CD4-positive, alpha-beta T cell (primary cell): ENCODE measurements around the gene STX8. TPM values are rescaled to one million over a fixed set of nuclear protein-coding genes. Genes with fewer than 3 reads are reported as not detected.
"Not testable (repeated sequence)": the region's sequence is repeated elsewhere in the genome, so short reads cannot be mapped to it uniquely, and the experiment has no call there.

Experiments
- ATAC-seq: fragments of 200-7000 bp; cut with Tn5 transposase; one replicate; pipeline ENCODE4 v1.10.0; 2022; ENCODE audit warnings: mild to moderate bottlenecking; ENCODE audit not compliant: poor library complexity
- CTCF ChIA-PET: fragments of 350-600 bp; sonication (Branson Sonifier 250); formaldehyde crosslinking; loops from one replicate; lab custom pipeline; 2021; ENCODE audit warnings: antibody characterized with exemption, inconsistent platforms; lab: Charles Lee
- POLR2A ChIA-PET: fragments of 350-600 bp; sonication (Branson Sonifier 250); formaldehyde crosslinking; loops from one replicate; lab custom pipeline; 2021; ENCODE audit warnings: antibody characterized with exemption, inconsistent platforms; lab: Charles Lee
- DNase-seq, 14 experiments: peaks; one replicate each; pipeline ENCODE4 v3.0.0-alpha.2; 2013 to 2020; ENCODE audit warnings: mixed read lengths in 2 of 14
- H3K27ac ChIP-seq, 2 donors: one replicate each; pipeline versions ENCODE4 v1.5.1 to v1.7.0; 2013; ENCODE audit warnings: low read length in 2 of 2, low read depth in 1 of 2, mild to moderate bottlenecking in 1 of 2
- H3K27me3 ChIP-seq, 2 experiments: 1 replicate in 1 of 2; 2 replicates in 1 of 2; pipeline versions ENCODE4 v1.6.1 to v1.7.0; 2013; ENCODE audit warnings: low read length in 2 of 2, control low read depth in 1 of 2, mild to moderate bottlenecking in 1 of 2, moderate library complexity in 1 of 2; ENCODE audit not compliant: insufficient read depth in 2 of 2, control insufficient read depth in 1 of 2
- H3K36me3 ChIP-seq: one replicate; pipeline ENCODE4 v1.6.1; 2013; ENCODE audit warnings: low read length, control low read depth; ENCODE audit not compliant: insufficient read depth
- H3K4me1 ChIP-seq: one replicate; pipeline ENCODE4 v1.6.1; 2013; ENCODE audit warnings: low read length, control low read depth; ENCODE audit not compliant: insufficient read depth
- H3K4me3 ChIP-seq: one replicate; pipeline ENCODE4 v1.5.1; 2013; ENCODE audit warnings: mild to moderate bottlenecking, low read length, moderate library complexity
- H3K9me3 ChIP-seq, 2 experiments: 1 replicate in 1 of 2; 2 replicates in 1 of 2; pipeline versions ENCODE4 v1.6.1 to v1.7.0; 2013; ENCODE audit warnings: low read length in 2 of 2, mild to moderate bottlenecking in 2 of 2, control low read depth in 1 of 2, moderate library complexity in 1 of 2; ENCODE audit not compliant: control insufficient read depth in 1 of 2, insufficient read depth in 1 of 2
- H3K27ac Mint-ChIP-seq: one replicate; pipeline ENCODE4 v1.8.0; 2020; ENCODE audit warnings: mixed read lengths
- H3K27me3 Mint-ChIP-seq: one replicate; pipeline ENCODE4 v1.8.0; 2021; ENCODE audit warnings: mixed read lengths
- H3K36me3 Mint-ChIP-seq: one replicate; pipeline ENCODE4 v1.8.0; 2021; ENCODE audit warnings: low read depth, mixed read lengths
- H3K4me1 Mint-ChIP-seq: one replicate; pipeline ENCODE4 v1.8.0; 2021; ENCODE audit warnings: low read depth, mixed read lengths
- H3K4me3 Mint-ChIP-seq: one replicate; pipeline ENCODE4 v1.8.0; 2020; ENCODE audit warnings: mild to moderate bottlenecking, mixed read lengths
- H3K9me3 Mint-ChIP-seq: one replicate; pipeline ENCODE4 v1.8.0; 2020; ENCODE audit warnings: mixed read lengths
- CTCF ChIP-seq: fragments of 200-600 bp; IDR thresholded peaks from one replicate; pipeline ENCODE4 v1.8.0; 2022; ENCODE audit warnings: antibody characterized with exemption, mild to moderate bottlenecking
- intact Hi-C, 2 experiments: fragments of 100-400 bp; cut with DNase I in 1 of 2; cut with micrococcal nuclease in 1 of 2; formaldehyde crosslinking; loops; one replicate each; pipeline versions ENCODE4 v1.15.1 to v1.9.0; 2023 to 2025; cut with DNase I, micrococcal nuclease
- total RNA-seq, 174 experiments: library from RNA in 2 of 174; stranded (reverse) in 2 of 174; gene quantifications; one replicate each; pipeline ENCODE4 v1.2.3 and lab custom pipeline; 2021 to 2026

The STX8 gene
- total RNA-seq, 2 experiments from 2014 or later, result 52.2 to 63.2 TPM

- no peaks in the 10 kb centered on the region for H3K27me3 ChIP-seq
- no peak for DNase-seq
- ChIA-PET CTCF (no interaction called here), POLR2A (no interaction called here)
- peaks cover 38% of the 10 kb centered on the region for H3K4me1 Mint-ChIP-seq
- no peak overlapping the region for H3K27ac ChIP-seq
- H3K9me3 ChIP-seq, result no peaks in the 10 kb centered on the region
- no peaks in the 10 kb centered on the region for H3K9me3 Mint-ChIP-seq
- peaks cover 18% of the 10 kb centered on the region for H3K36me3 ChIP-seq
- intact Hi-C loops, result loop anchor here in 1 of 2 experiments (10.0 kb wide), 1 partner anchor 1136 kb away; the partner anchor contains the start of gene NDEL1
- H3K4me1 ChIP-seq, result peaks cover 11% of the 10 kb centered on the region
- H3K27me3 Mint-ChIP-seq, result no peaks in the 10 kb centered on the region
- no peak overlapping the region for H3K4me3 ChIP-seq
- H3K36me3 Mint-ChIP-seq, result peaks cover 44% of the 10 kb centered on the region
- TF ChIP-seq CTCF, result no peak
- H3K27ac Mint-ChIP-seq, result no peak overlapping the region
- ATAC-seq, result no peak
- H3K4me3 Mint-ChIP-seq, result no peak overlapping the region
Observed at GRCh38 chr17:9571201-9571600, 4.4 kb downstream of the STX8 start.

- ChIA-PET POLR2A (no interaction called here), CTCF (no interaction called here)
- no peak for ATAC-seq
- no peak overlapping the region for H3K4me3 Mint-ChIP-seq
- H3K36me3 Mint-ChIP-seq, result peaks cover 50% of the 10 kb centered on the region
- Histone ChIP-seq H3K27me3 (no peaks in the 10 kb centered on the region), H3K4me3 (no peak overlapping the region), H3K9me3 (no peaks in the 10 kb centered on the region), H3K36me3 (peaks cover 18% of the 10 kb centered on the region), H3K4me1 (peaks cover 9% of the 10 kb centered on the region), H3K27ac (no peak overlapping the region)
- H3K4me1 Mint-ChIP-seq, result peaks cover 46% of the 10 kb centered on the region
- intact Hi-C loops, result no loop called here
- H3K27ac Mint-ChIP-seq, result no peak overlapping the region
- TF ChIP-seq CTCF, result no peak
- no peaks in the 10 kb centered on the region for H3K9me3 Mint-ChIP-seq
- H3K27me3 Mint-ChIP-seq, result no peaks in the 10 kb centered on the region
- DNase-seq, result no peak
Observed at GRCh38 chr17:9568957-9569588, 6.5 kb downstream of the STX8 start.

GRCh38 chr17:9568004-9568403 lies 7.6 kb downstream of the STX8 start:
- ChIA-PET POLR2A (no interaction called here), CTCF (no interaction called here)

GRCh38 chr17:9566739-9567138 lies 8.9 kb downstream of the STX8 start:
- H3K27me3 Mint-ChIP-seq, H3K27me3 ChIP-seq, H3K27ac ChIP-seq, POLR2A ChIA-PET, H3K9me3 ChIP-seq, ATAC-seq, intact Hi-C loops, H3K9me3 Mint-ChIP-seq, DNase-seq, H3K4me3 ChIP-seq, H3K4me1 ChIP-seq: not testable (repeated sequence)
- Mint-ChIP-seq H3K4me1 (peaks cover 50% of the 10 kb centered on the region), H3K4me3 (peak overlapping the region; percentile 45), H3K36me3 (peaks cover 66% of the 10 kb centered on the region), H3K27ac (peak overlapping the region; percentile 52)
- H3K36me3 ChIP-seq, result peaks cover 21% of the 10 kb centered on the region
- CTCF ChIA-PET, result interaction anchor here (1.2 kb wide), 1 partner anchor 9 kb away, joined by 3 read pairs; the partner anchor contains the start of genes CFAP52 and STX8

More at GRCh38 chr17:9568004-9568403, 7.6 kb downstream of the STX8 start:
- peaks cover 59% of the 10 kb centered on the region for H3K36me3 Mint-ChIP-seq
- Histone ChIP-seq H3K27me3 (no peaks in the 10 kb centered on the region), H3K4me3 (no peak overlapping the region), H3K27ac (no peak overlapping the region), H3K4me1 (peaks cover 9% of the 10 kb centered on the region), H3K9me3 (no peaks in the 10 kb centered on the region), H3K36me3 (peaks cover 18% of the 10 kb centered on the region)
- no peak overlapping the region for H3K4me3 Mint-ChIP-seq
- no peaks in the 10 kb centered on the region for H3K27me3 Mint-ChIP-seq
- no peak overlapping the region for H3K27ac Mint-ChIP-seq
- no peak for TF ChIP-seq CTCF
- no peak for DNase-seq
- ATAC-seq, result no peak
- intact Hi-C loops, result no loop called here
- no peaks in the 10 kb centered on the region for H3K9me3 Mint-ChIP-seq
- peaks cover 44% of the 10 kb centered on the region for H3K4me1 Mint-ChIP-seq
